Esophagus squamous epithelium (tissue), 4 donors: ENCODE measurements around the gene FES.

ENCODE experiments used
- POLR2A ChIP-seq, 4 donors: fragments of 450-650 bp; IDR thresholded peaks; one replicate each; pipeline ENCODE4 v1.6.1; 2017; ENCODE audit warnings: antibody characterized with exemption in 4 of 4, mild to moderate bottlenecking in 4 of 4, moderate library complexity in 3 of 4
- TF ChIP-seq, protein P1 (sequence below), 6 experiments: fragments of 450-650 bp in 4 of 6; fragments of 200-600 bp in 2 of 6; sonication (generic) in 2 of 6; IDR thresholded peaks; one replicate each; pipeline ENCODE4 v1.5.1; 2016 to 2019; ENCODE audit warnings: antibody characterized with exemption in 6 of 6, mild to moderate bottlenecking in 4 of 6, moderate library complexity in 4 of 6

DNA sequence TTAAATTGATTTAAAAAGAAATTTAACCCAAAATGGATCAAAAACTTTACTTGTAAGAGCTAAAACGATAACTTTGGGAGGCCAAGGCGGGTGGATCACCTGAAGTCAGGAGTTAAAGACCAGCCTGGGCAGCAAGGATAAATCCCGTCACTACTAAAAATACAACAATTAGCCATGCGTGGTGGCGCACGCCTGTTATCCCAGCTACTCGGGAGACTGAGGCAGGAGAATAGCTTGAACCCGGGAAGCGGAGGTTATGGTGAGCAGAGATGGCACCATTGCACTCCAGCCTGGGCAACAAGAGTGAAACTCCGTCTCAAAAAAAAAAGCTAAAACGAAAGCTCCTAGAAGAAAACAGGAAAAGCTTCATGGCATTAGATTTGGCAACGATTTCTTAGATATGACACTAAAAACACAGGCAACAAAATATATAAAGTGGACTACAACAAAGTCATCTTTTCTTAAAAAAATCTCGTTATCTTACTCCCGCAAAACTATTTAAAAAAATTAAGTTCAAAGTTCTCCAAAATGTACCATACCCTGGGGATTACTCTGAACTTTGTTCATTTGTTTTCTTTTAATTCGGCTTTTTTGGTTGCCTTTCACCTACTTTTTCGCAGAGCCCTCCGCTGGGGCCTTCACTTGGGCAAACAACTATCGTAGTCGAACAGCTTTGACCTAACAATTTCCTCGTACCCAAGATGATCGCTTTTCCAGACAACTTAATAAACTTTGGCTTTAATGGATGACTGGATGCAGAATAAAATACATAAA lies 45.1 kb downstream of the FES start:
- no peak for TF ChIP-seq POLR2A (IDR thresholded peaks at IDR 0.05)
- TF ChIP-seq, protein P1, sequence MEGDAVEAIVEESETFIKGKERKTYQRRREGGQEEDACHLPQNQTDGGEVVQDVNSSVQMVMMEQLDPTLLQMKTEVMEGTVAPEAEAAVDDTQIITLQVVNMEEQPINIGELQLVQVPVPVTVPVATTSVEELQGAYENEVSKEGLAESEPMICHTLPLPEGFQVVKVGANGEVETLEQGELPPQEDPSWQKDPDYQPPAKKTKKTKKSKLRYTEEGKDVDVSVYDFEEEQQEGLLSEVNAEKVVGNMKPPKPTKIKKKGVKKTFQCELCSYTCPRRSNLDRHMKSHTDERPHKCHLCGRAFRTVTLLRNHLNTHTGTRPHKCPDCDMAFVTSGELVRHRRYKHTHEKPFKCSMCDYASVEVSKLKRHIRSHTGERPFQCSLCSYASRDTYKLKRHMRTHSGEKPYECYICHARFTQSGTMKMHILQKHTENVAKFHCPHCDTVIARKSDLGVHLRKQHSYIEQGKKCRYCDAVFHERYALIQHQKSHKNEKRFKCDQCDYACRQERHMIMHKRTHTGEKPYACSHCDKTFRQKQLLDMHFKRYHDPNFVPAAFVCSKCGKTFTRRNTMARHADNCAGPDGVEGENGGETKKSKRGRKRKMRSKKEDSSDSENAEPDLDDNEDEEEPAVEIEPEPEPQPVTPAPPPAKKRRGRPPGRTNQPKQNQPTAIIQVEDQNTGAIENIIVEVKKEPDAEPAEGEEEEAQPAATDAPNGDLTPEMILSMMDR (IDR thresholded peaks at IDR 0.05), result no peak
